ENCODE results near the gene PRDM1.

The PRDM1 gene

GRCh38 chr6:106069478-106069877 lies 16.7 kb upstream of the PRDM1 start:
- Histone ChIP-seq H3K9ac (ENCODE audit: low read length in 2 of 2) (no peak overlapping the region), H3K4me1 (ENCODE audit: control insufficient read depth, insufficient read depth, low read length) (no peaks in the 10 kb centered on the region), H3K9me3 (ENCODE audit: control insufficient read depth in 2 of 2, low read length in 2 of 2) (no peaks in the 10 kb centered on the region), H3K27ac (ENCODE audit: low read length) (no peak overlapping the region), H3K27me3 (ENCODE audit: control insufficient read depth in 1 of 2, insufficient read depth in 2 of 2, low read length in 2 of 2) (no peaks in the 10 kb centered on the region), H3K36me3 (ENCODE audit: control insufficient read depth in 2 of 2, insufficient read depth in 2 of 2, low read length in 2 of 2) (no peaks in the 10 kb centered on the region), H3K4me3 (ENCODE audit: low read length in 2 of 2) (no peak overlapping the region)

- H3K9me3 ChIP-seq (ENCODE audit: control insufficient read depth in 2 of 2, low read length in 2 of 2): no peaks in the 10 kb centered on the region
- H3K4me3 ChIP-seq (ENCODE audit: low read length in 2 of 2): no peak overlapping the region
- no peak overlapping the region for H3K9ac ChIP-seq (ENCODE audit: low read length in 2 of 2)
- no peaks in the 10 kb centered on the region for H3K36me3 ChIP-seq (ENCODE audit: control insufficient read depth in 2 of 2, insufficient read depth in 2 of 2, low read length in 2 of 2)
- H3K27ac ChIP-seq (ENCODE audit: low read length): no peak overlapping the region
- no peaks in the 10 kb centered on the region for H3K4me1 ChIP-seq (ENCODE audit: control insufficient read depth, insufficient read depth, low read length)
- no peaks in the 10 kb centered on the region for H3K27me3 ChIP-seq (ENCODE audit: control insufficient read depth in 1 of 2, insufficient read depth in 2 of 2, low read length in 2 of 2)
These were observed 15.5 kb upstream of the PRDM1 start for GRCh38 chr6:106070636-106071035.

- H3K9ac ChIP-seq (ENCODE audit: low read length in 2 of 2): no peak overlapping the region
- H3K4me3 ChIP-seq (ENCODE audit: low read length in 2 of 2): no peak overlapping the region
- H3K4me1 ChIP-seq (ENCODE audit: control insufficient read depth, insufficient read depth, low read length): no peaks in the 10 kb centered on the region
- no peaks in the 10 kb centered on the region for H3K36me3 ChIP-seq (ENCODE audit: control insufficient read depth in 2 of 2, insufficient read depth in 2 of 2, low read length in 2 of 2)
- no peaks in the 10 kb centered on the region for H3K9me3 ChIP-seq (ENCODE audit: control insufficient read depth in 2 of 2, low read length in 2 of 2)
- H3K27me3 ChIP-seq (ENCODE audit: control insufficient read depth in 1 of 2, insufficient read depth in 2 of 2, low read length in 2 of 2): no peaks in the 10 kb centered on the region
- H3K27ac ChIP-seq (ENCODE audit: low read length): no peak overlapping the region
These were observed 13.5 kb upstream of the PRDM1 start for GRCh38 chr6:106072501-106073090.

GRCh38 chr6:106074146-106074545 lies 12.0 kb upstream of the PRDM1 start:
- Histone ChIP-seq H3K27ac (ENCODE audit: low read length) (no peak overlapping the region), H3K27me3 (ENCODE audit: control insufficient read depth in 1 of 2, insufficient read depth in 2 of 2, low read length in 2 of 2) (no peaks in the 10 kb centered on the region), H3K4me1 (ENCODE audit: control insufficient read depth, insufficient read depth, low read length) (no peaks in the 10 kb centered on the region), H3K9ac (ENCODE audit: low read length in 2 of 2) (no peak overlapping the region), H3K9me3 (ENCODE audit: control insufficient read depth in 2 of 2, low read length in 2 of 2) (no peaks in the 10 kb centered on the region), H3K36me3 (ENCODE audit: control insufficient read depth in 2 of 2, insufficient read depth in 2 of 2, low read length in 2 of 2) (no peaks in the 10 kb centered on the region), H3K4me3 (ENCODE audit: low read length in 2 of 2) (no peak overlapping the region)

- Histone ChIP-seq H3K27me3 (ENCODE audit: control insufficient read depth in 1 of 2, insufficient read depth in 2 of 2, low read length in 2 of 2) (no peaks in the 10 kb centered on the region), H3K36me3 (ENCODE audit: control insufficient read depth in 2 of 2, insufficient read depth in 2 of 2, low read length in 2 of 2) (no peaks in the 10 kb centered on the region), H3K9ac (ENCODE audit: low read length in 2 of 2) (no peak overlapping the region), H3K4me3 (ENCODE audit: low read length in 2 of 2) (no peak overlapping the region), H3K4me1 (ENCODE audit: control insufficient read depth, insufficient read depth, low read length) (no peaks in the 10 kb centered on the region), H3K27ac (ENCODE audit: low read length) (no peak overlapping the region), H3K9me3 (ENCODE audit: control insufficient read depth in 2 of 2, low read length in 2 of 2) (no peaks in the 10 kb centered on the region)
These were observed 10.0 kb upstream of the PRDM1 start for GRCh38 chr6:106076139-106076538.

- Histone ChIP-seq H3K27me3 (ENCODE audit: control insufficient read depth in 1 of 2, insufficient read depth in 2 of 2, low read length in 2 of 2) (no peaks in the 10 kb centered on the region), H3K9me3 (ENCODE audit: control insufficient read depth in 2 of 2, low read length in 2 of 2) (no peaks in the 10 kb centered on the region), H3K9ac (ENCODE audit: low read length in 2 of 2) (no peak overlapping the region), H3K36me3 (ENCODE audit: control insufficient read depth in 2 of 2, insufficient read depth in 2 of 2, low read length in 2 of 2) (no peaks in the 10 kb centered on the region), H3K27ac (ENCODE audit: low read length) (no peak overlapping the region), H3K4me1 (ENCODE audit: control insufficient read depth, insufficient read depth, low read length) (no peaks in the 10 kb centered on the region), H3K4me3 (ENCODE audit: low read length in 2 of 2) (no peak overlapping the region)
These were observed 9.0 kb upstream of the PRDM1 start for GRCh38 chr6:106077170-106077569.

GRCh38 chr6:106077881-106078280 lies 8.3 kb upstream of the PRDM1 start:
- no peaks in the 10 kb centered on the region for H3K4me1 ChIP-seq (ENCODE audit: control insufficient read depth, insufficient read depth, low read length)
- no peaks in the 10 kb centered on the region for H3K27me3 ChIP-seq (ENCODE audit: control insufficient read depth in 1 of 2, insufficient read depth in 2 of 2, low read length in 2 of 2)
- H3K27ac ChIP-seq (ENCODE audit: low read length): no peak overlapping the region
- H3K9me3 ChIP-seq (ENCODE audit: control insufficient read depth in 2 of 2, low read length in 2 of 2): no peaks in the 10 kb centered on the region
- no peak overlapping the region for H3K9ac ChIP-seq (ENCODE audit: low read length in 2 of 2)
- H3K36me3 ChIP-seq (ENCODE audit: control insufficient read depth in 2 of 2, insufficient read depth in 2 of 2, low read length in 2 of 2): no peaks in the 10 kb centered on the region
- no peak overlapping the region for H3K4me3 ChIP-seq (ENCODE audit: low read length in 2 of 2)

GRCh38 chr6:106079961-106080762 lies 6.0 kb upstream of the PRDM1 start:
- Histone ChIP-seq H3K4me3 (ENCODE audit: low read length in 2 of 2) (no peak overlapping the region), H3K36me3 (ENCODE audit: control insufficient read depth in 2 of 2, insufficient read depth in 2 of 2, low read length in 2 of 2) (no peaks in the 10 kb centered on the region), H3K27me3 (ENCODE audit: control insufficient read depth in 1 of 2, insufficient read depth in 2 of 2, low read length in 2 of 2) (peaks cover 0 to 5% of the 10 kb centered on the region in 2 donors), H3K9ac (ENCODE audit: low read length in 2 of 2) (no peak overlapping the region), H3K9me3 (ENCODE audit: control insufficient read depth in 2 of 2, low read length in 2 of 2) (no peaks in the 10 kb centered on the region), H3K4me1 (ENCODE audit: control insufficient read depth, insufficient read depth, low read length) (no peaks in the 10 kb centered on the region), H3K27ac (ENCODE audit: low read length) (no peak overlapping the region)

- Histone ChIP-seq H3K9me3 (ENCODE audit: control insufficient read depth in 2 of 2, low read length in 2 of 2) (no peaks in the 10 kb centered on the region), H3K9ac (ENCODE audit: low read length in 2 of 2) (no peak overlapping the region), H3K4me1 (ENCODE audit: control insufficient read depth, insufficient read depth, low read length) (peaks cover under 1% of the 10 kb centered on the region), H3K4me3 (ENCODE audit: low read length in 2 of 2) (no peak overlapping the region), H3K27me3 (ENCODE audit: control insufficient read depth in 1 of 2, insufficient read depth in 2 of 2, low read length in 2 of 2) (peaks cover 0 to 10% of the 10 kb centered on the region in 2 donors), H3K36me3 (ENCODE audit: control insufficient read depth in 2 of 2, insufficient read depth in 2 of 2, low read length in 2 of 2) (no peaks in the 10 kb centered on the region), H3K27ac (ENCODE audit: low read length) (no peak overlapping the region)
These were observed 5.4 kb upstream of the PRDM1 start for GRCh38 chr6:106080763-106081095.

GRCh38 chr6:106081715-106082114 lies 4.4 kb upstream of the PRDM1 start:
- H3K27me3 ChIP-seq (ENCODE audit: control insufficient read depth in 1 of 2, insufficient read depth in 2 of 2, low read length in 2 of 2): peaks cover 6 to 14% of the 10 kb centered on the region in 2 donors
- H3K36me3 ChIP-seq (ENCODE audit: control insufficient read depth in 2 of 2, insufficient read depth in 2 of 2, low read length in 2 of 2): no peaks in the 10 kb centered on the region
- no peak overlapping the region for H3K4me3 ChIP-seq (ENCODE audit: low read length in 2 of 2)
- H3K9ac ChIP-seq (ENCODE audit: low read length in 2 of 2): no peak overlapping the region
- peaks cover 2% of the 10 kb centered on the region for H3K4me1 ChIP-seq (ENCODE audit: control insufficient read depth, insufficient read depth, low read length)
- no peaks in the 10 kb centered on the region for H3K9me3 ChIP-seq (ENCODE audit: control insufficient read depth in 2 of 2, low read length in 2 of 2)
- H3K27ac ChIP-seq (ENCODE audit: low read length): no peak overlapping the region

- no peak overlapping the region for H3K27ac ChIP-seq (ENCODE audit: low read length)
- no peaks in the 10 kb centered on the region for H3K9me3 ChIP-seq (ENCODE audit: control insufficient read depth in 2 of 2, low read length in 2 of 2)
These were observed 3.3 kb upstream of the PRDM1 start for GRCh38 chr6:106082735-106083398.

More at GRCh38 chr6:106082735-106083398, 3.3 kb upstream of the PRDM1 start:
- H3K4me3 ChIP-seq (ENCODE audit: low read length in 2 of 2): no peak overlapping the region
- H3K4me1 ChIP-seq (ENCODE audit: control insufficient read depth, insufficient read depth, low read length): peaks cover 5% of the 10 kb centered on the region
- no peak overlapping the region for H3K9ac ChIP-seq (ENCODE audit: low read length in 2 of 2)
- H3K36me3 ChIP-seq (ENCODE audit: control insufficient read depth in 2 of 2, insufficient read depth in 2 of 2, low read length in 2 of 2): no peaks in the 10 kb centered on the region
- peaks cover 12 to 21% of the 10 kb centered on the region in 2 donors for H3K27me3 ChIP-seq (ENCODE audit: control insufficient read depth in 1 of 2, insufficient read depth in 2 of 2, low read length in 2 of 2)

All from stomach smooth muscle (tissue), 2 donors.